IPS-11a (cell line): ENCODE results near the gene MANBA.
"Not testable (repeated sequence)": the region's sequence is repeated elsewhere in the genome, so short reads cannot be mapped to it uniquely, and the experiment has no call there.

Experiments used
- H3K4me3 ChIP-seq: one replicate; pipeline ENCODE4 v1.5.1; 2013; ENCODE audit warnings: low read depth, low read length, control low read depth

Gene MANBA

GRCh38 chr4:102725229-102725628, 35.5 kb downstream of the MANBA start:
- H3K4me3 ChIP-seq, result no peak overlapping the region

GRCh38 chr4:102723511-102723910, 37.3 kb downstream of the MANBA start:
- no peak overlapping the region for H3K4me3 ChIP-seq

GRCh38 chr4:102722740-102723139, 38.0 kb downstream of the MANBA start:
- H3K4me3 ChIP-seq, result no peak overlapping the region

- not testable (repeated sequence) for H3K4me3 ChIP-seq
These were observed 41.8 kb downstream of the MANBA start for GRCh38 chr4:102718833-102719575.

GRCh38 chr4:102717448-102718092, 43.2 kb downstream of the MANBA start:
- no peak overlapping the region for H3K4me3 ChIP-seq

GRCh38 chr4:102715057-102715456, 45.7 kb downstream of the MANBA start:
- no peak overlapping the region for H3K4me3 ChIP-seq

GRCh38 chr4:102713774-102714173, 47.0 kb downstream of the MANBA start:
- not testable (repeated sequence) for H3K4me3 ChIP-seq

GRCh38 chr4:102713096-102713495, 47.7 kb downstream of the MANBA start:
- H3K4me3 ChIP-seq, result no peak overlapping the region

GRCh38 chr4:102710986-102711385, 49.8 kb downstream of the MANBA start:
- H3K4me3 ChIP-seq, result no peak overlapping the region

GRCh38 chr4:102709060-102709459, 51.7 kb downstream of the MANBA start:
- H3K4me3 ChIP-seq, result not testable (repeated sequence)

GRCh38 chr4:102707150-102707549, 53.6 kb downstream of the MANBA start:
- no peak overlapping the region for H3K4me3 ChIP-seq

GRCh38 chr4:102705391-102705935, 55.3 kb downstream of the MANBA start:
- H3K4me3 ChIP-seq, result no peak overlapping the region

GRCh38 chr4:102696758-102697157, 64.0 kb downstream of the MANBA start:
- no peak overlapping the region for H3K4me3 ChIP-seq

GRCh38 chr4:102694791-102695190, 66.0 kb downstream of the MANBA start:
- no peak overlapping the region for H3K4me3 ChIP-seq

GRCh38 chr4:102693861-102694260, 66.9 kb downstream of the MANBA start:
- no peak overlapping the region for H3K4me3 ChIP-seq

- no peak overlapping the region for H3K4me3 ChIP-seq
These were observed 67.4 kb downstream of the MANBA start for GRCh38 chr4:102693262-102693850.

GRCh38 chr4:102692474-102692873, 68.3 kb downstream of the MANBA start:
- H3K4me3 ChIP-seq, result no peak overlapping the region

- no peak overlapping the region for H3K4me3 ChIP-seq
These were observed 72.8 kb downstream of the MANBA start for GRCh38 chr4:102687982-102688433.

GRCh38 chr4:102687373-102687981, 73.3 kb downstream of the MANBA start:
- H3K4me3 ChIP-seq, result no peak overlapping the region

GRCh38 chr4:102685768-102686167, 75.0 kb downstream of the MANBA start:
- no peak overlapping the region for H3K4me3 ChIP-seq

- no peak overlapping the region for H3K4me3 ChIP-seq
These were observed 76.1 kb downstream of the MANBA start for GRCh38 chr4:102684610-102685052.
